HG03095 (cell line): ENCODE data around the gene CELF2.
"Not testable (repeated sequence)": the region's sequence is repeated elsewhere in the genome, so short reads cannot be mapped to it uniquely, and the experiment has no call there.

Experiments used
- ATAC-seq: cut with Tn5 transposase; IDR thresholded peaks from one replicate; pipeline ENCODE4 v1.9.1; 2021; ENCODE audit warnings: moderate library complexity; ENCODE audit not compliant: unreplicated experiment

Gene CELF2

DNA sequence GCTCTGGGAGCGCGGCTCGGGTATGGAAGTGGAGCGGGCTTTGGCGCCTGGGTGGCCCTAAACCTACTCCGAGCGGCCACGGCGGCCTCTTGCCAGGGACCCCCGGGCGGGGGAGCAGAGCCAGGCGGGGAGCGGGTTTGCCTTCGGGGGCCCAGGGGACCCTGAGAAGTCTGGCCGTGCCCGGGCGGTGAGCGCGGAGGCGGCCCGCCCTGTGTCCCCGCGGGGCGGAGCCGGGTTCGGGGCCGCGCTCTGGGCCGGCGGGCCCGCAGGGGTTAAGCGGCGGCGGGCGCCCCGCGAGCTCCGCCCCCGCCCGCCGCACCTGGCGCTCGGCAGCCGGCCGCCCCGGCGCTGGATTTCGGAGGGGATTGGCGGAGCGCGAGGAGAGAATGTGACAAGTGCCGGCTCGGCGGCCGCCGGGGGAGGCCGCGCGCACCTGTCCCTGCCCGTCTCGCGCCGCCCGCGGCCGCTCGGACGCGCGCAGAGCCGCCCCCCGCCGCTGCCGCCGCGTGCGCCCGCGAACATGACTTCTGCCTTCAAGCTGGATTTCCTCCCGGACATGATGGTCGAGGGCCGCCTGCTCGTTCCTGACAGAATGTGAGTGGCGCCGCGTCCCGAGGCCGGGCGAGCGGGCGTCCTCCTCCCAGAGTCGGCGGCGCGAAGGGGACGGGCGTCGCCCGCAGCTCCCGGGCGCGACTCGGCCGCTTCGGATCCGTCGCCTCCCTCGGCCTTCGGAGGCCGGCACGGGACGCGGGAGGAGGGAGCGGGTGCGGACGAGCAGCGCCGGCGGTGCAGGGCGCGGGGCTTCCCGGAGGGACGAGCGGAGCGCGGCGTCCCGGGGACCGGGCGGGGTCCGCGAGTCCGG is at the start of gene CELF2:
CELF2 (plus strand) TSS at position 303 of the 862 bp plus-strand sequence; CDS start at position 521, 218 bp downstream.
- peak; percentile 81 for ATAC-seq

DNA sequence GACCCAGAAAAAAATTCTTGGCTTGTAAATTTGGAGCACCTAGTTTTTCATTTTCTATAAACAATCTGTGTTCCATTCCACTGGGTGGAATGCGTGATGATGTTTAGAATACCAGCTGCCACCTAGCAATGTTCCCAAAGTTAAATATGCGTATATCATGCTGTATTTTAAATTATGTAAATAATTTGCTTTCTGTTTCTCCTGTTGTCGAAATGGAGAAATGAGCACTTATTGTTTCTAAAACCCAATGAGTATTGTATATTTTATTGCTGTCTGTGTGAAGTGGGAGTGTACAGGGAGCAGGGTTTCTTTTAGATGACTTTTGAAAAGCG is 49.4 kb upstream of the CELF2 start:
- ATAC-seq = no peak

DNA sequence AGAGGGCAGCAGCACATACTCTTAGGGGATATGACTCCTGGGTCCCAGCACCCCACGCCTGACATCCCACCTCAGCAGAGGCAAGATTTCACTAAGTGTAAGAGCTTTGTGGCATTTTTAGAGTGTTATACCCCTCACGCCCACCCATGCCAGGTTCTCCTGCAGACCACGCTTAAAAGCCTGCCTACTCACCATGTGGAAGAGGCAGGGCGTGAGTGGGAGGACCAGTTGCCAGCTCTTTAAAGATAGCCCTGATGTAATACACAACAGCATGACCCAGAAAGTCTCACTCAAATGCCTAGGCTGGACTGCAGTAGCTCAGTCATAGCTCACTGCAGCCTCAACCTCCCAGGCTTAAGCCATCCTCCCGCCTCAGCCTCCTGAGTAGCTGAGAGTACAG is 44.4 kb upstream of the CELF2 start:
- no peak for ATAC-seq

DNA sequence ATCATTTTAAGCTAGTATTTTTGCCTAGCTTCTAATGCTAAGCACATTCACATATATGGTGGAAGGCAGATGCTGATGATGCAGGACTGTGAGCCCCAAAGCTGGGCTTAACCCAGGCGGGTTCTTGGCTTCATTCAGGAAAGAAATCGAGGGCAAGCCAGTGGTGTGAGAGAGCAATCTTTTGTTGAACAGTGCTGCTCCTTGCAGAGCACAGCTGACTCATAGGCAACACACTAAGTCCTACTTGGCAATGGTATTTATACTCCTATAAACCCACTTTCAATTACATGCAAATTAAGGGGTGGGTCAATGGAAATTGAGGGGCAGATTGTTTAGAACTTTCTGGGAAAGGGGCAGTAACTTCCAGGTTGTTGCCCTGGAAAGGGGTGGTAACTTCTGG is 42.0 kb upstream of the CELF2 start:
- ATAC-seq = no peak

DNA sequence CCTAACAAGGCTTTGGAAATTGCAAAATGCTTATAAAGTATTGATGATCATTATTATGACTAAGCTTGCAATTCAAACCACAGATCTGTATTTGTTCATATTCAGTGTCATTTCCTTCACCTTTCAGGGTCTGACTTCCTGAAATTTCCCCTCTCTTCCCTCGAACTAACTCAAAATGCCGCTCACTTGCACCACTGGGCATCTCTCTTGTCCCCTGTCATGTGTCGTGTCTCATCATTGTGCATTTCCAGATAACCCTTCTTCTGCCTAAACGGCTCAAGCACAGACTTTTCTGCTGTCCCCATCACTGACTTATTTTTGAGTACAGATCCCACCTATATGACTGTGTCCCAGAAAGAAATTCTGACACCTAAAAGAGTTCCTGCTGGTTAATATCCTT is 41.0 kb upstream of the CELF2 start:
- no peak for ATAC-seq

DNA sequence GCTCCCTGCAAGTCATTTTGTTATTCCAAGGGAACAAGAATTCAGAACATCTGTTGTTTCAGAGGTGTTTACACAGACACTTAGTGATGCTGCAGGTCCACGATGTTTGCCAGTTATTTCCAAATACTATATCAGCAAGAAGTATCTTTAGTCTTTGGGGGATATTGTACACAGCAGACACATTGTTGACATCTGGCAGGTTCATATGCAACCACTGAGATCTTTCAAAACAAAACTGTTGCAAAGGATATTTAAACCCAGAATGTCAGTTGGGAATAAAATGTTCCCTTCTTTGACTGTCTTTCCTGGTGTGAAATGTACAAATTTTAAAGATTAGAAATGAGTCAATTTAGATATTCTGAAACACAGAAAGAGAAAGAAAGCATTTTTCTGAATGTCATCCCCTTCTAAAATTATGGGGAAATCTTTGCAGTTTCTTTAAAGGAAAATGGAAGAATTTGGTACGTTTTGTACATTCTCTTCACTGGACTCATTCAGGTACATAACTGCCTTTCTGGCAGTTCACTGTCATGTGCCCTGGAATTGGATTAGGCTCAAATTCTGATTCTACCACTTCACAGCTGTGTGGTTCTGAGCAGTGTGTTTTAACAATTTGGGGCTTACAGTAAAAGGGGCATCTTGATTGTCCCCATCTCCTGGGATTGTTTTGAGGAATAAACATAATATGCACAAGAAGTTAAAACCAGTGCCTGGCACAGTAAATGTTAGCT is 40.3 kb upstream of the CELF2 start:
- ATAC-seq = no peak

DNA sequence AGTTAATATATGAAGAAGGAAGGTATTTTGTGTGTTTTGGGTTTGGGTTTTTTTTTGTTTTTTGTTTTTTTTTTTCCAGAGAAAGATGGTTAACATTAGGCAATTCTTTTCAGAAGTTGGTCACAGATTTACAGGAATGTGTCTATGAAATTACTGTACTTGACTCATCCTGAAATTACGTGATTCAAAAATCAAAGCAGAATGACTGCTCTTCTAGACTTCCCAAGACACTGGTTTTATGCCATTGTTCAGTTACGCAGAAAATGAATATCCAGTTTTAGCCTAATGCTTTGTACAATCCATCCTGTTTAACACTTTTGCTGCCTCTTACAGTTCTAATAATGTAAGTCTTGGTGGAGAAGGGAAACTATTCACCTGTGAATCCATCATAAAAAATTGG is 39.7 kb upstream of the CELF2 start:
- no peak for ATAC-seq

DNA sequence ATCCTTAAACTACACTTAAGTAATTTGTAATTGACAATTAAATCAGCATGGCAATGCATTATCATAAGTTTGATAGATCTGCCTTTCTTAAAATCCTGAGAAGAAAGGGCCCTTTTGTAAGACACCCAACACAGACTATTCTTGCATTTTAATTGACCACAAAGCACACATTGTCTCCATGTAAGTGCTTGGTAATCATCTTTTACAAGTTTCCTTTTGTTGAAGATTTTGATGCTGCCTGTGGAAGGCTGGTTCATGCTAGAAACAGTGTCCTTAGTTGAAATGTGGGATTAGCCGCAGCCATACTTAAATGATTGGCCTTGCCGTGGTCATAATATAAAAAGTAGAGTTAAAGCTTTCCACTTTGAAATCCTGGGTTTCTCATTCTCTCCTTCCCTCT is 32.3 kb upstream of the CELF2 start:
- no peak for ATAC-seq

DNA sequence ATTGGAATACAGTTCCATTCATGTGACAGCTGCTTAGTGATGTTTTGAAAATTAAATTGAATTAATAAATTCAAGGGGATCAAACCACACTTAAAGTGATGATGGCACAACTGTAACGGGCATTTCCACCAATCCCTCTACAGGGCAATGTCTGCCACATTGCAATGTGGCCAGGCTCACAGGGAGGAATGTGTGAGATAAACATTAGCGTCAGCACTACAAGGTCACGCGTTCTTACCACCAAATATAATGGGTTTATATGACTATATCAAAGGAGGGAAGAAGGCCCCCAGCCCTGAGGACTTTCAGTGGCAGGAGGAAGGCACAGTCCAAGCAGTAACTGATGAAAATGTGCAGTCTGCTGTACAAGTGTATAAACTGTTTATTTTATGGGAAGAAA is 31.1 kb upstream of the CELF2 start:
- ATAC-seq = no peak

DNA sequence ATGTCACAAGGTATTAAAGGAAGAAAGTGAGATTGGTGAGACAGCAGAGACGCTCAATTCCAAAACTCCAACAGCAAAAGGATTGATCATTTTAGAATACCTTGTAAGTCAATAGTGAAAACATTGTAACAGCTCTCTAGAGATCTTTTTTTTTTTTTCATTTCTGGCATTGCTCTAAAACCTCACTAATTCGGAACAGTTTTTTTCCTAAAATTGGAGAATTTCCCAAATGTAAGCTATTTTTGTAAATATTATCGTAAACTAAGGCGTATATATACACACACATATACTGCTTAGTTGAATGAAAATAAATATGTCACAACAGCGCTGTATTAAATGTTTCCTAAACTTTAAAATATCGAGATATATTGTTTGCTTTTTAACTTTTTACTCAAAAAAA is 30.6 kb upstream of the CELF2 start:
- no peak for ATAC-seq

DNA sequence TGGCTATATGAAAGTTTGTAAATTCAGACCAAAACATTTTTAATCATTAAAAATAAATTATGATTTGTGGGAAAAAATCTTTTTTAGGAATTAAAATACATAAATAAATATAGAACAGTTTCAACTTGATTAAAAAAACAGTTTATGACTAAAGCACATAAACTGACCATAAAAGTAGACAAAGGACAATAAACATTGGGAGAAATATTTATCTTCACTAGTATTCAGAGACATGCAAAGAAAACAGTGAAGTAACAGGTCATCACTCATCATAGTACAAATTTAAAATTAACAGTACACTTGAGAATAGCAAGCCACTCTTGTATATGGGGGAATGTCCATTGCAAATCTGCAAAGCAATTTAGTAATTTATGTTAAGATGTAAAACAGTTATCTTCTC is 28.0 kb upstream of the CELF2 start:
- no peak for ATAC-seq

DNA sequence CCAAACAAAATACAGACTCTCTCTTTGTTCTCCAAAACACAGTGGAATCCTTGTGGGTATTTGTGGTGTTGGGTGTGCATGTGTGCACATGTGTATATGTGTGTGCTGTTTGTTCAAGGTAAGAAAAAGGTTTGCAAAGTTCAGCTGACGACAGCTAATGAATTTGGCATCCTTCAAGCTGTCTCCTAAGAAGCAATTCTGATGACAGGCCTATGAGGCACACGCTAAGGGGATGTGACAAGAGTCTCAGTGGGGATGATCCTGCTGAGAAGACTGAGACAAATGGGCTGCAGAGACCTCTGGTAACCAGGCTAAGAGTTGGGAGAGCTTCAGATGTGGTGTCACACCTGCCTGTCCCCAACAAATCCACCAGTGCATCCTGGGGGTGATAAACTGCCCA is 26.5 kb upstream of the CELF2 start:
- ATAC-seq = no peak

DNA sequence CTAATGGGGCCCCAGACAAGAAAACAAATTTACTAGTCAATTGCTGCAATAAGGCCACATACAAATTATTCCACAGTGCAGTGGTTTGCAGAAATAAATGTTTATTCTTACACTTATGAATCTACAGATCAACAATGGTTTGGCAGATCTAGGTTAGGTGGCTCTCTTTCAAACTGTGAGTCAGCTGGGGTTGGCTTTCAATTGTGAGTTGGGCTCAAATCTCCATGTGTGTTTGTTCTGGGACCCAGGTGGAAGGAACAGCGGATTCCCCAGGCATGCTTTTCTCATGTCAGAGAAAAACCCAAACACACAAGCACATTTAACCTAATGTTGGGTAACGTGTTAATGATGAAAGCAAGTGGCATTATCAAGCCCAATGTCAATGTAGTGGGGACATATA is 25.6 kb upstream of the CELF2 start:
- ATAC-seq = no peak

DNA sequence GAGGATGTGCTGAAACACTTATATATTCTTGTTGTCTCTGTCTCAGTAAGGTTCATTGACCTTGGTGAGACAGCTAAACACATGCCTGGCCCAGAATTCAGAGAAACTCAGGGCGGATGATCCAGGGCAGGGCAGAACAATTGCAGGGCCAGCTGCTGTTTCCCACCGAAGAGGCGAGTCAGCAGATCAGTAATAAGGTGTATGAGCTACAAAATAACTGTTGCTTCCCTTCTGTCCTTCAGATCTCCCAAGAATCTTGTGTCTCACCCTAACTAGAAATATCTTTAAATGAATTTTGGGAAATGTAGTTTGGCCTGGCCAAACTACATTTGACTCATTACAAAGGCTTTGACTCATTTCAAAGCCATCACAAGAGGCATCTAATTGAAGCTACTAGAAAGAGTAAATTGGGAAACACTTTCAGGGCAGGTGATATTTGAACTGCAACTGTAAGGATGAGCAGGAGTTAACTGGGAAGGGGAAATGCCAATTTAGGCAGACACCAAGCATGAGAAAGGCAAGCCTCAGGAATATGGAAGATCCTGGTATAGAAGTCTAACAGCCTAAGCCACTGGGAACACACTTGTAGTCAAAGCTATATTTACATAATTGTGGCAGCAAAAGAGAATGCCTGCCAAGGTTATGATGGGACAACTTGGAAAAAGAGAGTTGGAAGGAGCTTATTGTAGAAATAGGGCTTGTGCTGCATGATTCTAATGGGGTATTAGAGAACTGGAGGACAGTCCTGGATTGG is 24.5 kb upstream of the CELF2 start:
- ATAC-seq = no peak

DNA sequence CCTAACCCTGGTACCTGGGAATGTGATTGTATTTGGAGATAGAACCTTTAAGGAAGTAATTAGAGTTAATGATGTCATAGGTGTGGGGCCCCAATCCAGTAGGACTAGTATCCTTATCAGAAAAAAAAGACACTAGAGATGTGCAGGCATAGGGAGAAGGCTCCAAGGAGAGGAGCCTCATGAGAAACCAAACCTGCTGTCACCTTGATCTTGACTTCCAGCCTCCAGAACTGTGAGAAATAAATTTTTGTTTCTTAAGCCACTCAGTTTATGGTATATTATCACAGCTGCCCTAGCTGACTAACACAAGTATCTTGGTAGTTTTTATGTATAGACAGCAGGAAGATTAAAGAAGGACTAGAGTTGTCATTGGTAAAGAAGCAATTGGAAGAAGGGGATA is 23.9 kb upstream of the CELF2 start:
- no peak for ATAC-seq

DNA sequence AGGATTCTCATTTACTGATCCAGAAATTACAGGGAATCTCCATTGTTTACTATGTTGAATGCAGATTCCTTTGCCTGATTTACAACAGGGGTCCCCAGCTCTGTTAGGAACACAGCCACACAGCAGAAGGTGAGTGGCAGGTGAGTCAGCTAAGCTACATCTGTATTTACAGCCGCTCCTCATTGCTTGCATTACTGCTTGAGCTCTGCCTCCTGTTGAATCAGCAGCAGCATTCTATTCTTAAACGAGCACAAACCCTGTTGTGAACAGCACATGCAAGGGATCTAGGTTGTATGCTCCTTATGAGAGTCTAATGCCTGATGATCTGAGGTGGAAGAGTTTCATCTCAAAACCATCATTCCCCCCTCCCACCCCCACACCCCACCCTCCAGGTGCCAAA is 23.3 kb upstream of the CELF2 start:
- ATAC-seq = no peak

DNA sequence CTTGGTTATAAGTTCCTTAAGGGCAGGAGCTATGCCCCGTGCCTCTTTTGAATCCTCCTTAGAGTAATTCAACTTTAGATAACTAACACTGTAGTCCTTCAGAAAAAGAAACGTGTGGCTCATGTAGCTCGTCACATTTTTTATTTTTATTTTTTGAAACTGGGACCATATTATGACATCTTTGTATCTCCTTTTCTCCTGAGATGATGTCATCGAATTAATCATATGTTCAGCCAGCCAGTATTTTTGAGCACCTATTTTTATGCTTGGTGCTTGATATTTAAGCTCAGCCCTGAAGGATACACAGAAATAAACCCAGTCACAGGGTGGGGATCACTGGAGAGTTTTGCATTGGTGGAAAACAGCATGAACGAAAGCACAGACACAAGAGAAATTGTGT is 22.6 kb upstream of the CELF2 start:
- ATAC-seq = no peak

DNA sequence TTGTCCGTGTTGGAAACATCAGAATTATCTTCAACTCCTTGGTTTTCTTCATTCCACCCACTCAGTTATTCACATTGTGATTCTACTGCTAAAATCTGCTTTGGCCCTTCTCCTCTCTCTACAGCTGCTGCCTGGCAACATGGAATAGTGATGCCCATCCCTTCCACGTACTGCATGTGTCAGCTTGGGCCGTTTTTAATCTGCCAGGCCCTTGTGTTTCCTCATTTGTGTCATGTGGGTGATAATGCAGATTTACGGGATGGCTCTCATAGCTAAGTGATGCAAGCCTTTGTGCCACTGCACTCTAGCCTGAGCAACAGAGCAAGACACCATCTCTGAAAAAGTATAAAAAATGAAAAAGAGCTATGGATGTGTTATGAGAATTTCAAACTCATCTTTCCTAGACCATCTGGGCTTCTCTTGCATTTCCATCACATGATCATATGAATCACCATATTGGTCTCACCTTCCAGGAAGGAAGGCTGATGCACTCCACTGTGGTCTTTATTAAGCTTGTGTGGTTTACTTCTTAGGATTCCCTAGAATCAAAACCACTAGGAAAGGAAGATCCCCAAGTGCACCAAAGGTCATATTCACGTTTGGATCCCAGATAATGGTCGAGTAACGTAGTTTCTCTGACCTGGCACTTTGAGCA is 20.6 kb upstream of the CELF2 start:
- ATAC-seq = no peak

DNA sequence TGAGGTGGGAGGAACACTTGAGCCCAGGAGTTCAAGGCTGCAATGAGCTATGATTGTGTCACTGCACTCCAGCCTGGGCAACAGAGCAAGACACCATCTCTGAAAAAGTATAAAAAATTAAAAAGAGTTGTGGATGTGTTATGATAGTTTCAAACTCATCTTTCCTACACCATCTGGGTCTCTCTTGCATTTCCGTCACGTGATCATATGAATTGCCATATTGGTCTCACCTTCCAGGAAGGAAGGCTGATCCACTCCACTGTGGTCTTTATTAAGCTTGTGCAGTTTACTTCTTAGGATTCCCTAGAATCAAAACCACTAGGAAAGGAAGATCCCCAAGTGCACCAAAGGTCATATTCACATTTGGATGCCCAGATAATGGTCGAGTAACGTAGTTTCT is 18.2 kb upstream of the CELF2 start:
- ATAC-seq = not testable (repeated sequence)

DNA sequence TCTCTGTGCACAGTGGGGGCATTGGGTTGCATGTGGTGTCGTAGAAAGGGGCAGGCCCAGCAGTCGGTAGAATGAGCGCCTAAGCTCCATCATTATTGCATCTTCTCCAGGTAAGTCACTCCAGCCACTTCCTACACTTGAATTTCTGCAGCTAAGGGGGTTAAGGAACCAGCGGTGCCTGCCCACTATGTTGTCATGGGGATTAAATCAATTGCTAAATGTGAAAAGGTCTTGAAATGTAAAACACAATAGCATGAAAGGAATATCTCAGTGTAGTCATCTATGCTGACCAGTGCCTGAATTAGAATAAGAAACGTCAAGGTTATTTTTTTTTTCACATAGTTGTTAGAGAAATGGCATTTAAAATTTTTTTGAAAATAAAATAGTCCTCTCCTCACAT is 15.2 kb upstream of the CELF2 start:
- no peak for ATAC-seq

DNA sequence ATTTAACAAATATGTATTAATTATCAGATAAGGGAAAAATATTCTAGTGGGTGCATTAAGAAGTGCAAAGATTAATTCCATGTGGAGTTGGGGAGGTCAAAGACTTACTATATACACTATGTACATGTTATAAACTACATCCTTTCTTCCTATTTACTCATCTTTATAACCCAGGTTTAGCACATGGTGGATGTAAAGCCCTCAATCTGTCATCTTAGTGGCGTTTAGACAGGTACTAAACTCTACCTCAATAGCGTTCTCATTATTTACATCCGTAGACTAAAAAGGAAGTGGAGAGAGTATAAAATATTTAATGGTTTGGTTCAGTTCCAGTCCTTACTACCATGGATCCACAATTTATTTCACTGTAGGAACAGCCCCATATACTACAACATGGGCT is 14.8 kb upstream of the CELF2 start:
- no peak for ATAC-seq
